GM21528 (cell line): ENCODE measurements around the gene CASP6.
A peak's percentile ranks its signal among the peaks of the same experiment; 100 is the strongest.
"Not testable (repeated sequence)": the region's sequence is repeated elsewhere in the genome, so short reads cannot be mapped to it uniquely, and the experiment has no call there.

Experiments
- ATAC-seq: cut with Tn5 transposase; IDR thresholded peaks from one replicate; pipeline ENCODE4 v1.9.1; 2021; ENCODE audit warnings: mild to moderate bottlenecking, moderate library complexity; ENCODE audit not compliant: unreplicated experiment, low FRiP score

CASP6 gene

GRCh38 chr4:109721033-109721432, 17.8 kb upstream of the CASP6 start:
- no peak for ATAC-seq

GRCh38 chr4:109719604-109720003, 16.4 kb upstream of the CASP6 start:
- no peak for ATAC-seq

- ATAC-seq = no peak
Observed at GRCh38 chr4:109718759-109719158, 15.5 kb upstream of the CASP6 start.

- no peak for ATAC-seq
Observed at GRCh38 chr4:109713500-109713899, 10.3 kb upstream of the CASP6 start.

- ATAC-seq = peak; percentile 90
Observed at GRCh38 chr4:109708990-109709389, 5.7 kb upstream of the CASP6 start.

- no peak for ATAC-seq
Observed at GRCh38 chr4:109708435-109708834, 5.2 kb upstream of the CASP6 start.

- no peak for ATAC-seq
Observed at GRCh38 chr4:109703664-109704361, 568 bp upstream of the CASP6 start.

- no peak for ATAC-seq
Observed at GRCh38 chr4:109701566-109702410, 1.5 kb downstream of the CASP6 start.

GRCh38 chr4:109699553-109700225, 3.6 kb downstream of the CASP6 start:
- ATAC-seq = no peak

- no peak for ATAC-seq
Observed at GRCh38 chr4:109698656-109699055, 4.6 kb downstream of the CASP6 start.

- peak; percentile 18 for ATAC-seq
Observed at GRCh38 chr4:109691411-109691920, 11.8 kb downstream of the CASP6 start.

- peak; percentile 95 for ATAC-seq
Observed at GRCh38 chr4:109690690-109691410, 12.4 kb downstream of the CASP6 start.

GRCh38 chr4:109684727-109685126, 18.5 kb downstream of the CASP6 start:
- ATAC-seq = no peak

- no peak for ATAC-seq
Observed at GRCh38 chr4:109683621-109684253, 19.5 kb downstream of the CASP6 start.

- ATAC-seq = no peak
Observed at GRCh38 chr4:109682875-109683274, 20.4 kb downstream of the CASP6 start.

GRCh38 chr4:109678925-109679324, 24.3 kb downstream of the CASP6 start:
- not testable (repeated sequence) for ATAC-seq

GRCh38 chr4:109678472-109678871, 24.8 kb downstream of the CASP6 start:
- not testable (repeated sequence) for ATAC-seq

GRCh38 chr4:109676886-109677285, 26.4 kb downstream of the CASP6 start:
- ATAC-seq = no peak

- ATAC-seq = no peak
Observed at GRCh38 chr4:109675843-109676242, 27.4 kb downstream of the CASP6 start.

GRCh38 chr4:109675181-109675580, 28.1 kb downstream of the CASP6 start:
- ATAC-seq = no peak
